ENCODE measurements around the gene NIP7. TPM values are rescaled to one million over a fixed set of nuclear protein-coding genes. Genes with fewer than 3 reads are reported as not detected.
A peak's percentile ranks its signal among the peaks of the same experiment; 100 is the strongest.

Gene NIP7
- total RNA-seq, 2 experiments from 2014 or later, result 43.3 to 47.1 TPM

DNA sequence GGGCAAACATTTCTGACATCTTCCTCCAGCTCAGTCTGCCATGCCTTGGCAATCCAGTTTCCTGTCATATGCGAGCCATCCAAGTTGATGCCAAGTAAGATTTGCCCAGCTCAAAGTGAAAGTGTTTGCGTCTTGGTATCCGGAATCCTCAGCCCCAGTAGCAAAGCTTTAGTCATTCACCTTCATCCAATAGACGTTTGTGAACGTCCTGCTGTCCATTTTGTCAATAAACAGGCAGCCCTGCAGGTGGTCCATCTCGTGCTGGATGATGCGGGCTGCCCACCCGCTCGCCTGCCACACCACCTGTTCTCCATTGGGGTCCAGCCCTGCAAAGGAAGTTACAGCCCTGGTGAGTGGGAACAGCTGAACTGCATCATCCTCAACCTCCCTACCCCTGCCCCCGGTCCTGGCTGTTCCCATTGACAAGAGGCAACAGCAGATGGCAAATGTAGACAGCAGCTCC, 10.7 kb upstream of the NIP7 start:
- intact Hi-C loops (cut with micrococcal nuclease), result loop anchor here (10.0 kb wide), 1 partner anchor 1054 kb away; no protein-coding TSS in a partner anchor
- H3K4me1 Mint-ChIP-seq (ENCODE audit: low read depth), result peaks cover 46% of the 10 kb centered on the region
- H3K36me3 Mint-ChIP-seq, result peaks cover 39% of the 10 kb centered on the region
- peak; percentile 61 for DNase-seq
- no peaks in the 10 kb centered on the region for H3K9me3 Mint-ChIP-seq
- peak overlapping the region; percentile 80 for H3K4me3 Mint-ChIP-seq
- CTCF ChIA-PET, result interaction anchor here (1.1 to 2.1 kb wide), 4 partner anchors 10 to 808 kb away, joined by 3 to 10 read pairs (median 4); partner anchors contain the start of genes COG8 and VPS4A
- H3K27me3 Mint-ChIP-seq, result no peaks in the 10 kb centered on the region
- peak overlapping the region; percentile 77 for H3K27ac Mint-ChIP-seq
- POLR2A ChIA-PET, result interaction anchor here (1.1 to 3.1 kb wide), 5 partner anchors 10 to 196 kb away, joined by 3 to 13 read pairs (median 4); partner anchors contain the start of genes COG8 and NIP7

DNA sequence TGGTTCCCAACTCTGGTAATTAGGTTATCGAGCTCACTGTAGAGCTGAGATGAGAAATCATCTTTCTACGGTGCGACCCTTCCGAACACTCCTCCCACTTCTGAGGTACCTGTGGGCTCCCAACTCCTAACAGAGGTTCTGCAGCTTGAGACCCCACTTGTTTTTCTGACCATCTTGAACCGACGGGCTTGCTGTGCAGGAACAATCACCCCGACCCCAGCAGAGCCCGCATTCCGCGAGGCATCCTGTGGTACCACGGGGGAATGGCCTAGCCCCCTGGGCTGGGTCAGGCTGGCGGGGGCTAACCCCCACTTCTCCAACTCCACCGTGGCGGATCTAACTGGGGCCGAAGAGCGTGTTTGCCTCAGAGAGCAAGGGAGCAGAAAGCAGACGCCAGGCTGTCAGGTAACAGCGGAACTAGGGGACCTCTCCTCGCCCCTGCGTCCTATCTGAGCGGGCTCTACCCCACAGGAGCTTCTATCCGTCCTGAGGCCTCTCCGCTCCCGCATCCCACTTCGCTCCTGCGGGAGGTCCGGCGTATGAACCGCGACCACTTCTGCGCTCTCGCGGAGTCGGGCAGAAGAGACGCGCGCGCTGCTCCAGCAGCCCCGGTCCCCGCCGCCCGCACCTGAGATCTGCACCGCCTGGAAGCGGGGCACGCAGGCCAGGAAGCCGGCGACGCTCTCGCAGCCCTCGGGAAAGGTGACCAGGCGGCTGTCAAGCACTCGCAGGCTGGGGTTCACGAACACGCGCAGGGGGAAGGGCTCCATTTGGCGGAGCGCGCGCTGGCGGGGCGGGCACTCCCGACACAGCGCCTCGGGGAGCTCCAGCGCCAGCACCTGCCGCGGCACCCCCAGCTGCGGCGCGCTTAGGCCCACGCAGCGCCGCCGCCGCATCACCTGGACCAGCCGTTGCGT, 9.9 kb upstream of the NIP7 start:
- H3K4me3 Mint-ChIP-seq, result peak overlapping the region; percentile 80
- peaks cover 49% of the 10 kb centered on the region for H3K4me1 Mint-ChIP-seq (ENCODE audit: low read depth)
- intact Hi-C loops (cut with micrococcal nuclease), result loop anchor here (1.0 to 10.0 kb wide), 4 partner anchors 10 to 1665 kb away; partner anchors contain the start of genes ACD, C16orf86, COG8 and ENKD1
- peaks cover 43% of the 10 kb centered on the region for H3K36me3 Mint-ChIP-seq
- DNase-seq, result peak; percentile 63
- ChIA-PET POLR2A (interaction anchor here (1.0 to 3.1 kb wide), 9 partner anchors 9 to 196 kb away, joined by 3 to 13 read pairs (median 4); partner anchors contain the start of genes COG8 and NIP7), CTCF (interaction anchor here (0.9 to 2.1 kb wide), 8 partner anchors 9 to 809 kb away, joined by 3 to 10 read pairs (median 3); partner anchors contain the start of genes COG8, NOB1 and VPS4A)
- H3K27me3 Mint-ChIP-seq, result no peaks in the 10 kb centered on the region
- H3K9me3 Mint-ChIP-seq, result no peaks in the 10 kb centered on the region
- H3K27ac Mint-ChIP-seq, result peak overlapping the region; percentile 77

DNA sequence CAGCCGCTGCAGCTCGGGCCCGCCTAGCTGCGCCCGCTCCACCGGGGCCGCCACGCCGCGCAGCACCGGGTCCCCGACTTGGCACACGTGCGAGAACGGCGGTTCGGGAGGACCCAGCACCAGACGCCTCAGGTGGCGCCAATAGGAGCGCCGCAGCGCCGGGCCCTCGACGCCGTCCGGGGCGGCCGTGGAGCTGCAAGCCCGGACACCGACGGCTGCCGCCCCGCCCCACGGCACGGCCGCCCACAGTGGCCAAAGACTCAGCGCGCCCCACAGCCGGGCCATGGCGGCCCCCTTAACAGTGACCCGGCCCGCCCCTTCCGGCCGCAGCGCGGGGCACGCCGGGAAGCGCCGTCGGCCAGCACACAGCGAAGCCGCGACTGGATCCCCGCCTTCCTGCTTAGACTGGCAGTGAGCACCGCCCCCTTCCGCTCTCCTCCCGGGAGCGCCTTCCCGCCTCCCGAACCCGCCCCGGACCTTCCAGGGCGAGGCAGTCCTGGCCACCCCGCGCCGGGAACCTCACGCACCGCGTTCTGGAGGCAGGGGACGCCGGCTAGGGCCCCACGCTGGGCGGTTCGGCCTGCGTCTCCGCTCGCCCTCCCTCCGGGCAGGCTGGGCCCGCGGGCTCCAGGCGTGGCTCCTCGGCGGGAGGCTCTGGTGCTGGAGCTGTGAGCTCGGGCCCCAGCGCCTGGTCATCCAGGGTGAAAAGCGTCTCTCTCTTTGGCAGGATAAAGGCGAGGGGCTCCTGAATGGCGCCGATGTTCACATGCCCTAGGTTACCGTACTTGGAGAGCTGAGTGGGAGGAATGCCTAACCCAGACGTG, 9.1 kb upstream of the NIP7 start, which contains the start of gene PDF:
Gene PDF, minus strand, starts transcription at position 303 of the 824 bp plus-strand sequence. Its CDS starts 18 bp downstream, at position 285.
- Mint-ChIP-seq H3K4me1 (ENCODE audit: low read depth) (peaks cover 43% of the 10 kb centered on the region), H3K4me3 (peak within 1 kb of the TSS; percentile 82), H3K36me3 (peaks cover 48% of the 10 kb centered on the region), H3K9me3 (no peaks in the 10 kb centered on the region), H3K27me3 (no peaks in the 10 kb centered on the region), H3K27ac (peak within 1 kb of the TSS; percentile 86)
- peak; percentile 90 for DNase-seq
- CTCF ChIA-PET, result interaction anchor here (0.9 to 2.1 kb wide), 6 partner anchors 8 to 424 kb away, joined by 3 to 10 read pairs (median 3); partner anchors contain the start of genes COG8 and NOB1
- POLR2A ChIA-PET, result interaction anchor here (1.0 to 3.1 kb wide), 7 partner anchors 8 to 173 kb away, joined by 3 to 13 read pairs (median 4); partner anchors contain the start of genes COG8 and NIP7
- intact Hi-C loops (cut with micrococcal nuclease), result loop anchor here (1.0 to 10.0 kb wide), 3 partner anchors 9 to 1666 kb away; partner anchors contain the start of genes ACD, C16orf86, COG8 and ENKD1

DNA sequence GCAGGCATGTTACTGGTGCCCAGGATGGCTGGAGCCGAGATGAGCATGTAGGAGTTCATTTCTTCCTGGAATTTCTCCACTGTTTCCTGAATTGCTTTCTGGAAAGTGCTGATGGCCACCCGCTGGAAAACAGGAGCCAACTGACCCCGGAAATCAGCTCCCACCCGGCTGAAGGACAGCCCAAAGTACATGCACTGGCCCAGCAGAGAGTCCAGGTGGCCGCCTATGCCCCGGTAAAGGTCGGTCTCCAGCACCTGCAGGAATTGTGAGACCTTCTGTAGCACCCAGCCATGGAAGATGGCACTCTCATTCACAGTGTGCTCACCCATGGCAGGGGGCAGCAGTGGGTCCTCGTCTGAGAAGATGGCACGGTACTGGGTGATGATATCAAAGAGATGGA, 4.9 kb upstream of the NIP7 start:
- intact Hi-C loops (cut with micrococcal nuclease), result loop anchor here (10.0 kb wide), 1 partner anchor 1670 kb away; the partner anchor contains the start of genes ACD, C16orf86, ENKD1 and PARD6A
- peaks cover 28% of the 10 kb centered on the region for H3K36me3 Mint-ChIP-seq
- no peak overlapping the region for H3K4me3 Mint-ChIP-seq
- ChIA-PET POLR2A (no interaction called here), CTCF (no interaction called here)
- no peak for DNase-seq
- H3K4me1 Mint-ChIP-seq (ENCODE audit: low read depth), result peaks cover 29% of the 10 kb centered on the region
- no peaks in the 10 kb centered on the region for H3K27me3 Mint-ChIP-seq
- H3K27ac Mint-ChIP-seq, result no peak overlapping the region
- H3K9me3 Mint-ChIP-seq, result no peaks in the 10 kb centered on the region

DNA sequence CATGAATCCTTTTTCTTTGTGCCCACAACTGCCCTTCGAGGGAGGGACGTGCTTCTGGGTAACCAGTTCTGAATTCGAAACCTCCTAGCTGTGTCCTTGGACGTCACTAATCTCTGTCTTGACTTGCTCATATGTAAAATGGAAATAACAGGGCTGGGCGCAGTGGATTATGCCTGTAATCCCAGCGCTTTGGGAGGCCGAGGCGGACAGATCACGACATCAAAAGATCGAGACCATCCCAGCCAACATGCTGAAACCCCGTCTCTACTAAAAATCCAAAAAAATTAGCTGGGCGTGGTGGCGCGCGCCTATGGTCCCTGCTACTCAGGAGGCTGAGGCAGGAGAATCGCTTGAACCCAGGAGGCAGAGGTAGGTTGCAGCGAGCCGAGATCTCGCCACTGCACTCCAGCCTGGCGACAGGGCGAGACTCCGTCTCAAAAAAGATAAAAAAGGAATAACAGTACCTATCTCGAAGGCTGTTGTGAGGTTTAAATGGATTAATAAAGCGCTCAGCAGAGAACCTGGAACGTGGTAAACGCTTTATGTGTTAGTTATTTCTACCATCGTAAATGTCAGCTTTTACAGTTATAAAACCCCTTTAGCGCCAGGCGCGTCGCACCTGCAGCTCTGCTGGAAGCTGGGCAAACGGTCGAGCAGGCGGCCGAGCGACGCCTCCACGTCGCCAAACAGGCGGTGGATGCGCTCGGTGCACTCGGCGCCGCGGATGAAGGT, 849 bp upstream of the NIP7 start:
- peak overlapping the region; percentile 96 for H3K4me3 Mint-ChIP-seq
- intact Hi-C loops (cut with micrococcal nuclease), result loop anchor here (1.0 to 10.0 kb wide), 5 partner anchors 8 to 1674 kb away; partner anchors contain the start of genes ACD, C16orf86, ENKD1 and NFAT5
- H3K27ac Mint-ChIP-seq, result peak overlapping the region; percentile 82
- ChIA-PET CTCF (interaction anchor here (0.7 to 1.6 kb wide), 3 partner anchors 9 to 416 kb away, joined by 3 to 10 read pairs (median 3); partner anchors contain the start of genes NOB1 and PDF), POLR2A (interaction anchor here (0.6 to 2.0 kb wide), 3 partner anchors 9 to 228 kb away, joined by 3 to 13 read pairs (median 8); partner anchors contain the start of gene PDF)
- H3K27me3 Mint-ChIP-seq, result no peaks in the 10 kb centered on the region
- DNase-seq, result peak; percentile 23
- H3K36me3 Mint-ChIP-seq, result peaks cover 36% of the 10 kb centered on the region
- H3K9me3 Mint-ChIP-seq, result no peaks in the 10 kb centered on the region
- peaks cover 41% of the 10 kb centered on the region for H3K4me1 Mint-ChIP-seq (ENCODE audit: low read depth)

DNA sequence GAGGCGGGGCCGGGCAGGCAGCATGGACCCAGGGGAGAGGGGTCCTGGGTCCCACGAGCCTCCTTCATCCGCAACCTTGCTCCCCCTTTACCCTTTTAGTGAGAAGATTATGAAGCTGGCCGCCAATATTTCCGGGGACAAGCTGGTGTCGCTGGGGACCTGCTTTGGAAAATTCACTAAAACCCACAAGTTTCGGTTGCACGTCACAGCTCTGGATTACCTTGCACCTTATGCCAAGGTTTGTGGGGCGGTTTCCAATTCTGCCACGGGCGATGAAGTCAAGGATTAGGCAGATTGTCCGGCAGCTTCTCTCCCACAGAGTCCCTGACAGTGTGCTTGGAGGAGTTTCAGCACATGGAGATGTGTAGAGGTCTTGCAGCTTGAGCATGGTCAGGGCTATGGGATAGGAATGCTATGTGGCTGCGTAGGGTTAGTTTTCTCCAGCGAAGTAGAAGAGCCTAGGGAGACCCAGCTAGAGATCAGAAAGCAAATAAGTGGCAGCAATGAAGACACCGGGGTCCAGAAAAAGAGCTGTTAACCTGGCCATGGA, 598 bp downstream of the NIP7 start:
- peak; percentile 56 for DNase-seq
- H3K4me1 Mint-ChIP-seq (ENCODE audit: low read depth), result peaks cover 38% of the 10 kb centered on the region
- POLR2A ChIA-PET, result interaction anchor here (0.6 to 2.1 kb wide), 4 partner anchors 9 to 133 kb away, joined by 3 to 11 read pairs (median 8); partner anchors contain the start of gene PDF

DNA sequence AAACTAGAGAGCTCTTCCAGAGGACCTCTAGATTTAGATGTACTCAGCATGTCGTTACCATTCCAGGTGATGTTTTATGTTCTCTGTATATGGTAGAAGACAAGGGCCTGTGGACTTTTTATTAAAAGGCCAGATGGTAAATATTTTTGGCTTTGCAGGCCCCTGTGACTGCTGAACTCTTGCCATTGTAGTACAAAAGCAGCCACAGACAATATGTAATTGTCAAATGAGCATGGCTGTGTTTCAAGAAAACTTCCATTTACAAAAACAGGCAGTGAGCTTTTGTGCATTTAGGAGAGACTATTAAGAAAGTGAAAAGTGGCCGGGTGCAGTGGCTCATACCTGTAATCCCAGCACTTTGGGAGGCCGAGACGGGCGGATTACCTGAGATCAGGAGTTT, 4.6 kb downstream of the NIP7 start:
- DNase-seq, result no peak
- Mint-ChIP-seq H3K4me1 (ENCODE audit: low read depth) (peaks cover 28% of the 10 kb centered on the region), H3K9me3 (no peaks in the 10 kb centered on the region), H3K36me3 (peaks cover 41% of the 10 kb centered on the region), H3K27me3 (no peaks in the 10 kb centered on the region), H3K4me3 (no peak overlapping the region), H3K27ac (no peak overlapping the region)
- intact Hi-C loops (cut with micrococcal nuclease), result no loop called here
- ChIA-PET POLR2A (no interaction called here), CTCF (no interaction called here)

More for the DNA sequence above, 598 bp downstream of the NIP7 start:
- H3K9me3 Mint-ChIP-seq, result no peaks in the 10 kb centered on the region
- H3K4me3 Mint-ChIP-seq, result peak overlapping the region; percentile 96
- H3K27me3 Mint-ChIP-seq, result no peaks in the 10 kb centered on the region
- H3K36me3 Mint-ChIP-seq, result peaks cover 34% of the 10 kb centered on the region
- H3K27ac Mint-ChIP-seq, result peak overlapping the region; percentile 95
- CTCF ChIA-PET, result interaction anchor here (0.7 to 1.6 kb wide), 6 partner anchors 9 to 415 kb away, joined by 3 to 6 read pairs (median 4); partner anchors contain the start of genes NOB1, PDF and TERF2
- intact Hi-C loops (cut with micrococcal nuclease), result no loop called here

DNA sequence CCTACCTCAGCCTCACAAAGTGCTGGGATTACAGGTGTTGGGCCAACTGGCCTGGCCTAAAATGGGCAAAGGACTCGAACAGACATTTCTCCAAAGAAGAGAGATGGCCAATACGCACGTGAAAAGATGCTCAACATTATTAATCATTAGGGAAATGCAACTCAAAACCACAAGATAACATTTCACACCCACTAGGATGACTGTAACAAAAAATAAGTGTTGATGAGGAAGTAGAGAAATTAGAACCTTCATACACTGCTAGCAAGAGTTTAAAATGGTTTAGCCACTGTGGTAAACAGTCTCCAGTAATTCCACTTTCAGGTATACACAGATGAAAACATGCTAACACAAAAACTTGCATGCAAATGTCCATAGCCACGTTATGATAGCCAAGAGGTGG, 6.4 kb downstream of the NIP7 start:
- no peaks in the 10 kb centered on the region for H3K9me3 Mint-ChIP-seq
- H3K36me3 Mint-ChIP-seq, result peaks cover 41% of the 10 kb centered on the region
- DNase-seq, result no peak
- H3K4me3 Mint-ChIP-seq, result no peak overlapping the region
- CTCF ChIA-PET, result no interaction called here
- no peaks in the 10 kb centered on the region for H3K27me3 Mint-ChIP-seq
- peaks cover 21% of the 10 kb centered on the region for H3K4me1 Mint-ChIP-seq (ENCODE audit: low read depth)
- POLR2A ChIA-PET, result no interaction called here
- peak overlapping the region; percentile 0 for H3K27ac Mint-ChIP-seq
- intact Hi-C loops (cut with micrococcal nuclease), result no loop called here

DNA sequence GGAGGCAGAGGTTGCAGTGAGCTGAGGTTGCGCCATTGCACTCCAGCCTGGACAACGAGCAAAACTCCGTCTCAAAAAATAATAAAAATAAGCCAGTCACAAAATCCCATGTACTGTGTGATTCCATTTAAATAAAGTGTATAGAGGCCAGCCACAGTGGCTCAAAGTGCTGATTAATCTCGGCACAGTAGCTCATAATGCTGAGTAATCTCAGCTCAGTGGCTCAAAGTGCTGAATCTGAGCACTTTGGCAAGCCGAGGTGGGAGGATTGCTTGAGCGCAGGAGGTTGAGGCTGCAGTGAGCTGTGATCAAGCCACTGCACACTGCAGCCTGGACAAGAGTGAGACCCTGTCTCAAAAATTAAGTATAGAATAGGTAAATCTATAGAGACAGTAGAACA, 7.1 kb downstream of the NIP7 start:
- peaks cover 14% of the 10 kb centered on the region for H3K4me1 Mint-ChIP-seq (ENCODE audit: low read depth)
- intact Hi-C loops (cut with micrococcal nuclease), result no loop called here
- H3K36me3 Mint-ChIP-seq, result peaks cover 36% of the 10 kb centered on the region
- POLR2A ChIA-PET, result no interaction called here
- CTCF ChIA-PET, result interaction anchor here (1.1 kb wide), 1 partner anchor 49 kb away, joined by 3 read pairs; no protein-coding TSS in a partner anchor
- H3K27ac Mint-ChIP-seq, result no peak overlapping the region
- no peak overlapping the region for H3K4me3 Mint-ChIP-seq
- H3K9me3 Mint-ChIP-seq, result no peaks in the 10 kb centered on the region
- no peak for DNase-seq
- H3K27me3 Mint-ChIP-seq, result no peaks in the 10 kb centered on the region

DNA sequence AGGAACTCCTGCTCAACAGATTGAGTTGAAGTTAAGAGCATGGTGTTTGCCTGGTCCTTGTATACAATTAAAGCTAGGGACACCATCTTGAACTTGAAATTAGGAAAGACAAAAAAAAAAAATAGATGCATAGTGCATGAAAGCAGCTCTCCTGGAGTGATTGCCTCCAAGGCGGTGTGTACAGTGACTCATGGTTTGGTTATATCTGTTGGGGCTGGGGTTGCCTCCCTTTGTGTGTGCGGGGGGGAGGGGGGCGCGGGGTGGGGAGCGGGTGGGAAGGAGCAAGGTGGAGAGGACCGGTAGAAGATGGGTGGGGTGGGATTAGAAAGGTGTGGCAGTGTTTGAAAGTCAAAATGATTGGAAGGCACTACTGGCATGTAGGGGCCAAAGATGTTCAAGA, 8.7 kb downstream of the NIP7 start:
- peaks cover 9% of the 10 kb centered on the region for H3K4me1 Mint-ChIP-seq (ENCODE audit: low read depth)
- no peak overlapping the region for H3K4me3 Mint-ChIP-seq
- POLR2A ChIA-PET, result no interaction called here
- no peak overlapping the region for H3K27ac Mint-ChIP-seq
- intact Hi-C loops (cut with micrococcal nuclease), result no loop called here
- no peak for DNase-seq
- H3K36me3 Mint-ChIP-seq, result peaks cover 32% of the 10 kb centered on the region
- no peaks in the 10 kb centered on the region for H3K9me3 Mint-ChIP-seq
- no peaks in the 10 kb centered on the region for H3K27me3 Mint-ChIP-seq
- CTCF ChIA-PET, result no interaction called here
